Calu3 (cell line): ENCODE measurements around the gene NPDC1. TPM values are rescaled to one million over a fixed set of nuclear protein-coding genes. Genes with fewer than 3 reads are reported as not detected.

Experiments used
- BruUV-seq: library from RNA; stranded (reverse); fragments of 400-500 nt; replicated peaks from 2 replicates; lab custom pipeline; 2021; lab: Mats Ljungman, UMichigan
- CTCF ChIA-PET: fragments of 300-600 bp; sonication (Branson Sonifier 250); formaldehyde crosslinking; loops from one replicate; lab custom pipeline; 2022; ENCODE audit warnings: antibody characterized with exemption; lab: Charles Lee
- DNase-seq: peaks from one replicate; pipeline ENCODE4 v3.0.0; 2022
- H3K27ac Mint-ChIP-seq: one replicate; pipeline ENCODE4 v1.8.0; 2022; ENCODE audit warnings: mixed read lengths; ENCODE audit not compliant: unreplicated experiment
- H3K27me3 Mint-ChIP-seq: one replicate; pipeline ENCODE4 v1.8.0; 2022; ENCODE audit warnings: mixed read lengths; ENCODE audit not compliant: unreplicated experiment
- H3K36me3 Mint-ChIP-seq: one replicate; pipeline ENCODE4 v1.8.0; 2022; ENCODE audit warnings: mild to moderate bottlenecking, moderate library complexity, mixed read lengths; ENCODE audit not compliant: insufficient read depth, unreplicated experiment
- H3K4me1 Mint-ChIP-seq: one replicate; pipeline ENCODE4 v1.8.0; 2022; ENCODE audit warnings: mild to moderate bottlenecking, low read depth, mixed read lengths; ENCODE audit not compliant: unreplicated experiment
- H3K4me3 Mint-ChIP-seq: one replicate; pipeline ENCODE4 v1.8.0; 2022; ENCODE audit warnings: mild to moderate bottlenecking, low read depth, moderate library complexity, mixed read lengths; ENCODE audit not compliant: unreplicated experiment
- H3K9me3 Mint-ChIP-seq: one replicate; pipeline ENCODE4 v1.8.0; 2022; ENCODE audit warnings: low read depth, mixed read lengths; ENCODE audit not compliant: unreplicated experiment
- intact Hi-C: fragments of 100-400 bp; cut with micrococcal nuclease; formaldehyde crosslinking; loops from one replicate; pipeline ENCODE4 v1.10.0; 2022; ENCODE audit not compliant: unreplicated experiment
- total RNA-seq: library from RNA; stranded (reverse); gene quantifications from 2 replicates; pipeline ENCODE4 v1.2.3, GENCODE V29; 2022
- TF ChIP-seq, protein P1 (sequence below): fragments of 200-600 bp; IDR thresholded peaks from one replicate; pipeline ENCODE4 v1.8.0; 2022; ENCODE audit warnings: antibody characterized with exemption; ENCODE audit not compliant: unreplicated experiment

Gene NPDC1
- total RNA-seq, 1 experiment from 2014 or later: 65.2 TPM

DNA sequence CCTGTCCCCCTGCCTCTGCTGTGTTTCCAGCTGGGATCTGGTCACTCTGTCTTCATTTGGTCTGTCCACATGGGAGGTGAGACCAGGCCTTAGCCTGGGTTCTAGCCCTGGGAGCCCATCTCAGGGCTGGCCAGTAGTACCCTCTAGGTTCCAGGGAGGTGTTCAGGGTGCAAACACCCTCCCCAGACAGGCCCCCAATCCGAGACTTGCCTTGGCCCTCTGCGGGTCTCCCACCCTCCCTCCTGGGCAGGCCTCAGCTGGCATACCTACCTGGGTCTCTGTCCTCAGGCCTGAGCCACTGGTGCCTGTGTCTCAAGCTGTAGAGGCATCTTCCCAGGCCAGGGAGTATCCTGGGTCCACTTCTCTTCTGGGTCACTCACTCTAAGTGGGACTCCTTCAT, 25.3 kb upstream of the NPDC1 start:
- no peak for DNase-seq
- CTCF ChIA-PET: interaction anchor here (2.0 kb wide), 1 partner anchor 15 kb away, joined by 10 read pairs; the partner anchor contains the start of gene MAN1B1
- H3K36me3 Mint-ChIP-seq: peaks cover 25% of the 10 kb centered on the region

DNA sequence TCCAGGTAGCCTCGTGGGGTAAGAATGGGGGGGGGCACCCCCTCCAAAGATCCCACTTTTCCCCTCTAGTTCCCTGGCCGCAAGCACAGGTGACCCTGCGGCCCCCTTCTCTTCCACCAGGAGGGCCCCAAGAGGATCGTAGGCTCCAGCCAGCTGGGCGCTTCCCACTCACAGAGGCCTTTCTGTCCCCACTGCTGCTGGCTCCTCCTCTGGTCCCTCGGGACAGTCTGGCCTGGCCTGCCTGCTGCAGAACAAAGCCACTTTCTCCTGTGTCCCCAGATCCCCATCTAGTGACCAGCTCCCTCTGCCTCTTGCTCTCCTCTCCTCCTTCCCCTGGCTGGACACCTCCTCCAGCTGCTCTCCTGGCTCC, 24.9 kb upstream of the NPDC1 start:
- peak overlapping the region; percentile 70 for H3K4me3 Mint-ChIP-seq
- CTCF ChIA-PET: interaction anchor here (2.0 kb wide), 1 partner anchor 16 kb away, joined by 10 read pairs; the partner anchor contains the start of gene MAN1B1
- no peak for DNase-seq
- peaks cover 25% of the 10 kb centered on the region for H3K36me3 Mint-ChIP-seq
- H3K27me3 Mint-ChIP-seq: no peaks in the 10 kb centered on the region
- no TSS peak for BruUV-seq
- H3K9me3 Mint-ChIP-seq: no peaks in the 10 kb centered on the region
- peaks cover 16% of the 10 kb centered on the region for H3K4me1 Mint-ChIP-seq
- peak overlapping the region; percentile 44 for H3K27ac Mint-ChIP-seq
- intact Hi-C loops: no loop called here
- TF ChIP-seq, protein P1, sequence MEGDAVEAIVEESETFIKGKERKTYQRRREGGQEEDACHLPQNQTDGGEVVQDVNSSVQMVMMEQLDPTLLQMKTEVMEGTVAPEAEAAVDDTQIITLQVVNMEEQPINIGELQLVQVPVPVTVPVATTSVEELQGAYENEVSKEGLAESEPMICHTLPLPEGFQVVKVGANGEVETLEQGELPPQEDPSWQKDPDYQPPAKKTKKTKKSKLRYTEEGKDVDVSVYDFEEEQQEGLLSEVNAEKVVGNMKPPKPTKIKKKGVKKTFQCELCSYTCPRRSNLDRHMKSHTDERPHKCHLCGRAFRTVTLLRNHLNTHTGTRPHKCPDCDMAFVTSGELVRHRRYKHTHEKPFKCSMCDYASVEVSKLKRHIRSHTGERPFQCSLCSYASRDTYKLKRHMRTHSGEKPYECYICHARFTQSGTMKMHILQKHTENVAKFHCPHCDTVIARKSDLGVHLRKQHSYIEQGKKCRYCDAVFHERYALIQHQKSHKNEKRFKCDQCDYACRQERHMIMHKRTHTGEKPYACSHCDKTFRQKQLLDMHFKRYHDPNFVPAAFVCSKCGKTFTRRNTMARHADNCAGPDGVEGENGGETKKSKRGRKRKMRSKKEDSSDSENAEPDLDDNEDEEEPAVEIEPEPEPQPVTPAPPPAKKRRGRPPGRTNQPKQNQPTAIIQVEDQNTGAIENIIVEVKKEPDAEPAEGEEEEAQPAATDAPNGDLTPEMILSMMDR: no peak

More for the DNA sequence above, 25.3 kb upstream of the NPDC1 start:
- peak overlapping the region; percentile 70 for H3K4me3 Mint-ChIP-seq
- H3K9me3 Mint-ChIP-seq: no peaks in the 10 kb centered on the region
- BruUV-seq: no TSS peak
- TF ChIP-seq, protein P1: no peak
- H3K4me1 Mint-ChIP-seq: peaks cover 16% of the 10 kb centered on the region
- H3K27me3 Mint-ChIP-seq: no peaks in the 10 kb centered on the region
- intact Hi-C loops: no loop called here
- H3K27ac Mint-ChIP-seq: peak overlapping the region; percentile 44

GRCh38 chr9:137070201-137070905, 24.4 kb upstream of the NPDC1 start, which contains the start of gene SAPCD2:
Gene SAPCD2, minus strand, starts transcription at chr9:137070557. Its CDS starts 97 bp downstream, at chr9:137070460.
- Mint-ChIP-seq H3K36me3 (peaks cover 25% of the 10 kb centered on the region), H3K4me1 (peaks cover 16% of the 10 kb centered on the region), H3K4me3 (peak within 1 kb of the TSS; percentile 70), H3K9me3 (no peaks in the 10 kb centered on the region), H3K27ac (peak within 1 kb of the TSS; percentile 44), H3K27me3 (no peaks in the 10 kb centered on the region)
- DNase-seq: peak; percentile 83
- BruUV-seq: no TSS peak
- CTCF ChIA-PET: interaction anchor here (0.6 to 3.0 kb wide), 4 partner anchors 16 to 81 kb away, joined by 3 to 10 read pairs (median 6); partner anchors contain the start of genes MAN1B1 and NPDC1
- TF ChIP-seq, protein P1: no peak
- intact Hi-C loops: no loop called here

GRCh38 chr9:137069508-137070091, 23.6 kb upstream of the NPDC1 start:
- no peak overlapping the region for H3K27ac Mint-ChIP-seq
- no peaks in the 10 kb centered on the region for H3K9me3 Mint-ChIP-seq
- peak overlapping the region; percentile 70 for H3K4me3 Mint-ChIP-seq
- peaks cover 25% of the 10 kb centered on the region for H3K36me3 Mint-ChIP-seq
- no peaks in the 10 kb centered on the region for H3K27me3 Mint-ChIP-seq
- DNase-seq: no peak
- BruUV-seq: no TSS peak
- peaks cover 16% of the 10 kb centered on the region for H3K4me1 Mint-ChIP-seq
- CTCF ChIA-PET: interaction anchor here (0.6 to 3.0 kb wide), 4 partner anchors 17 to 81 kb away, joined by 3 to 10 read pairs (median 6); partner anchors contain the start of genes MAN1B1 and NPDC1
- TF ChIP-seq, protein P1: no peak
- intact Hi-C loops: no loop called here
